Nephron (organoid): ENCODE measurements around the gene SF3B2.
"Not testable (repeated sequence)": the region's sequence is repeated elsewhere in the genome, so short reads cannot be mapped to it uniquely, and the experiment has no call there.

Experiments
- H3K27ac Mint-ChIP-seq, 3 experiments: 2 replicates each; pipeline ENCODE4 v1.8.0; 2020; ENCODE audit warnings: mixed read lengths in 3 of 3, mild to moderate bottlenecking in 2 of 3, moderate library complexity in 1 of 3
- H3K27me3 Mint-ChIP-seq: 2 replicates; pipeline ENCODE4 v1.8.0; 2021; ENCODE audit warnings: low read depth, mild to moderate bottlenecking, moderate library complexity, mixed read lengths
- H3K36me3 Mint-ChIP-seq: 2 replicates; pipeline ENCODE4 v1.8.0; 2020; ENCODE audit warnings: low read depth, mixed read lengths
- H3K4me1 Mint-ChIP-seq: 2 replicates; pipeline ENCODE4 v1.8.0; 2020; ENCODE audit warnings: mixed read lengths
- H3K4me3 Mint-ChIP-seq, 3 experiments: 2 replicates each; pipeline ENCODE4 v1.8.0; 2020; ENCODE audit warnings: mild to moderate bottlenecking in 3 of 3, mixed read lengths in 3 of 3, moderate library complexity in 2 of 3
- H3K9me3 Mint-ChIP-seq: 2 replicates; pipeline ENCODE4 v1.8.0; 2020; ENCODE audit warnings: mixed read lengths
- TF ChIP-seq, protein P1 (sequence below), 3 experiments: fragments of 200-600 bp; sonication (generic); IDR thresholded peaks; one replicate each; pipeline ENCODE4 v1.5.0; 2021; ENCODE audit warnings: antibody characterized with exemption in 3 of 3; ENCODE audit not compliant: unreplicated experiment in 3 of 3

Gene SF3B2

DNA sequence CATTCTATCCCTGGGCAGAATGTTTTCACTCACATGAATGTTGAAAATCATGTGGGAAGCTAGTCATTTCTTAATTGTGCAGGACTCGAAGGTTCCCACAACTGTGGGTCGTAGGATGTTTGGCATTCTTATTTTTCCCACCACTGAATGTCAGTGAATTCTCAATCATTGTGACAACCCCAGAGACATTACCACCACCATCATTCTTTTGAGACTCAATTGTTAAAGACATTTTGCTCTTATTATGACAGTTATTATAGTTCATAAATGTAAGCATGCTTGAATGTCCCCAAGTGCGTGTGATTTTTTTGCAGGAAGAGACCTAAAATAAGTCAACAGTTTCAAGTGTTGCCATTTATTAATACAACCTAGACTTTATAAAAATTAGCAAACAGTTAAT, 36.9 kb downstream of the SF3B2 start:
- Mint-ChIP-seq H3K9me3 (peaks cover 2% of the 10 kb centered on the region), H3K27ac (no peak overlapping the region), H3K4me1 (peaks cover 8% of the 10 kb centered on the region), H3K36me3 (peaks cover 17% of the 10 kb centered on the region), H3K4me3 (no peak overlapping the region), H3K27me3 (no peaks in the 10 kb centered on the region)
- TF ChIP-seq, protein P1, sequence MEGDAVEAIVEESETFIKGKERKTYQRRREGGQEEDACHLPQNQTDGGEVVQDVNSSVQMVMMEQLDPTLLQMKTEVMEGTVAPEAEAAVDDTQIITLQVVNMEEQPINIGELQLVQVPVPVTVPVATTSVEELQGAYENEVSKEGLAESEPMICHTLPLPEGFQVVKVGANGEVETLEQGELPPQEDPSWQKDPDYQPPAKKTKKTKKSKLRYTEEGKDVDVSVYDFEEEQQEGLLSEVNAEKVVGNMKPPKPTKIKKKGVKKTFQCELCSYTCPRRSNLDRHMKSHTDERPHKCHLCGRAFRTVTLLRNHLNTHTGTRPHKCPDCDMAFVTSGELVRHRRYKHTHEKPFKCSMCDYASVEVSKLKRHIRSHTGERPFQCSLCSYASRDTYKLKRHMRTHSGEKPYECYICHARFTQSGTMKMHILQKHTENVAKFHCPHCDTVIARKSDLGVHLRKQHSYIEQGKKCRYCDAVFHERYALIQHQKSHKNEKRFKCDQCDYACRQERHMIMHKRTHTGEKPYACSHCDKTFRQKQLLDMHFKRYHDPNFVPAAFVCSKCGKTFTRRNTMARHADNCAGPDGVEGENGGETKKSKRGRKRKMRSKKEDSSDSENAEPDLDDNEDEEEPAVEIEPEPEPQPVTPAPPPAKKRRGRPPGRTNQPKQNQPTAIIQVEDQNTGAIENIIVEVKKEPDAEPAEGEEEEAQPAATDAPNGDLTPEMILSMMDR (IDR thresholded peaks at IDR 0.05; ENCODE audit: unreplicated experiment in 3 of 3): no peak

DNA sequence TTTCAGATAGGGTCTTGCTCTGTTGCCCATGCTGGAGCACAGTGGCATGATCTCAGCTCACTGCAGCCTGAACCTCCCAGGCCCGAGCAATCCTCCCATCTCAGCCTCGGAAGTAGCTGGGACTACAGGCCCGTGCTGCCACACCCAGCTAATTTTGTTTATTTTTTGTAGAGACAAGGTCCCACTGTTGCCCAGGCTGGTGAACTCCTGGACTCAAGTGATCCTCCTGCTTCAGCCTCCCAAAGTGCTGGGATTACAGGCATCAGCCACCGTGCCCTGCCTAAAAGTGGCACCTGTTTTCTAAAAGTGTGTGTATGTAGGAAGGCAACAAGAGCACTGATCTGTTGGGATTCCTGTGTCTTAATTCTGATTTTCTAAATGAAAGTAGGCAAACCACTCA, 38.1 kb downstream of the SF3B2 start:
- Mint-ChIP-seq H3K4me3 (no peak overlapping the region), H3K9me3 (peaks cover 2% of the 10 kb centered on the region), H3K4me1 (no peaks in the 10 kb centered on the region), H3K27me3 (no peaks in the 10 kb centered on the region), H3K27ac (no peak overlapping the region), H3K36me3 (peaks cover 17% of the 10 kb centered on the region)
- TF ChIP-seq, protein P1 (IDR thresholded peaks at IDR 0.05; ENCODE audit: unreplicated experiment in 3 of 3): no peak

DNA sequence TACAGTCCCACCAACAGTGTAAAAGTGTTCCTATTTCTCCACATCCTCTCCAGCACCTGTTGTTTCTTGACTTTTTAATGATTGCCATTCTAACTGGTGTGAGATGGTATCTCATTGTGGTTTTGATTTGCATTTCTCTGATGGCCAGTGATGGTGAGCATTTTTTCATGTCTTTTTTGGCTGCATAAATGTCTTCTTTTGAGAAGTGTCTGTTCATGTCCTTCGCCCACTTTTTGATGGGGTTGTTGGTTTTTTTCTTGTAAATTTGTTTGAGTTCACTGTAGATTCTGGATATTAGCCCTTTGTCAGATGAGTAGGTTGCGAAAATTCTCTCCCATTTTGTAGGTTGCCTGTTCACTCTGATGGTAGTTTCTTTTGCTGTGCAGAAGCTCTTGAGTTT, 40.0 kb downstream of the SF3B2 start:
- not testable (repeated sequence) for H3K9me3 Mint-ChIP-seq, H3K4me3 Mint-ChIP-seq, H3K4me1 Mint-ChIP-seq, H3K27ac Mint-ChIP-seq, H3K27me3 Mint-ChIP-seq
- peaks cover 17% of the 10 kb centered on the region for H3K36me3 Mint-ChIP-seq

DNA sequence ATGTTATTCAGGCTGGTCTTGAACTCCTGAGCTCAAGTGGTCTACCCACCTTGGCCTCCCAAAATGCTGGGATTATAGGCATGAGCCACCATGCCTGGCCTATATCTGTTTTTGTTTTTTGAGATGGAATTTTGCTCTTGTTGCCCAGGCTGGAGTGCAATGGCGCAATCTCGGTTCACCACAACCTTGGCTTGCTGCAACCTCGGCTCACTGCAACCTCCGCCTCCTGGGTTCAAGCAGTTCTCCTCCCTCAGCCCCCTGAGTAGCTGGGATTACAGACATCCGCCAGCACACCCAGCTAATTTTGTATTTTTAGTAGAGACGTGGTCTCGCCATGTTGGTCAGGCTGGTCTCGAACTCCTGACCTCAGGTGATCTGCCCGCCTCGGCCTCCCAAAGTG, 47.6 kb downstream of the SF3B2 start:
- not testable (repeated sequence) for H3K4me3 Mint-ChIP-seq, H3K27ac Mint-ChIP-seq, H3K36me3 Mint-ChIP-seq, H3K4me1 Mint-ChIP-seq, H3K9me3 Mint-ChIP-seq, H3K27me3 Mint-ChIP-seq

DNA sequence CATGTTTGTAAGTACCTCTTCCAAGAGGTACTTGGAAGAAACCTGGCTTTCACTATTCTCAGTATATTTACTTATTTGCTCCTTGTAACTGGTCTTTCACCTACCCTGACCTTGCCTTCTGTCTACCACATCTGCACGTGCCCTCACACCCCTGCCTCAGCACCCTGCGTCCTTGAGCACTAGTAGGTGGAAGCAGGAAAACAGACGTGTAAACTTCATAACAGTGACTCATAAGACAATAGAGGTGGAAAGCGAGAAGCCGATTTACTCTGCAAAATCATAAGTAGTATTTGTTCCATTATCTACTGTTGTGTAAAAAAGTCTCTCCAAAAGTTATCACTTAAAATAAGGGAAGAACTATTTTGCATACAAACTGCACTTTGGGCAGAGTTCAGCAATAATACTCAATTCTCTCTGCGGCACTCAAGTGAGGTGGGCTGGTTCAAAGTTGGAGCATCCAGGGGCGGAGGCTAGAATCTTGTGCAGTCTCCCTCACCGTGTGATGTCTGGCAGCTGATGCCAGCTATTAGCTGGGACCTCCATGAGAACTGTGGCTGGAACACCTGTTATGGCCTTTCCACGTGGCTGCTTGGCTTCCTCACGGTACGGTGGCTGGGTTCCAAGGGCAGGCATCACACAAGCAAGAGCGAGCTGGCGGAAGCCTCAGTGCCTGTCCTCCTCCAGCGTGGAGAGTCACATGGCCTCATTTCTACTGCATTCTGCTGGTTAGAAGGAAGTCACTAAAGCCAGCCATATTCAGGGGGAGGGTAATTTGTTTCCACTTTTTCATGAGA, 48.3 kb downstream of the SF3B2 start:
- Mint-ChIP-seq H3K27ac (peak overlapping the region in 2 of 3 experiments; percentile 28 to 46), H3K27me3 (no peaks in the 10 kb centered on the region), H3K4me3 (no peak overlapping the region), H3K36me3 (no peaks in the 10 kb centered on the region), H3K9me3 (no peaks in the 10 kb centered on the region), H3K4me1 (peaks cover 7% of the 10 kb centered on the region)
- TF ChIP-seq, protein P1 (IDR thresholded peaks at IDR 0.05; ENCODE audit: unreplicated experiment in 3 of 3): no peak

DNA sequence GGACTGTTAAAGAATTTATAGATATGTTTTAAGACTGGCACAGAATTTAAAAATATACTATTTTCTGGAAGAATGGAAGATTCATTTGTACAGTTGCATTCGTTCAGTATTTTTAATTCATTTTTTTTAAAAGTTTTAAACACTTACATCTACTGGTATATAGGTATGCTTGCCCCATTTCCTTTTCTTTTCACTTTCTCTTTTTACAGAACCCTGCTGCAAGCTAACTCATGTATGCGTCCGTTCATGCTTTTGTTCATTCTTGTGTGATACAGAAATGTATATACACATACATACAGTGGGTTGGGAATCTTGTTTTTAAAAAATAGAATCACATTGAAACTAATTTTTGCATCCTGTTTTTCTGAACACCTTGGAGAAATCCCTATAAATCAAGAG, 48.9 kb downstream of the SF3B2 start:
- Mint-ChIP-seq H3K4me3 (no peak overlapping the region), H3K27me3 (no peaks in the 10 kb centered on the region), H3K4me1 (peaks cover 7% of the 10 kb centered on the region), H3K36me3 (no peaks in the 10 kb centered on the region), H3K9me3 (no peaks in the 10 kb centered on the region), H3K27ac (peak overlapping the region in 2 of 3 experiments; percentile 28 to 46)
- TF ChIP-seq, protein P1 (IDR thresholded peaks at IDR 0.05; ENCODE audit: unreplicated experiment in 3 of 3): no peak

DNA sequence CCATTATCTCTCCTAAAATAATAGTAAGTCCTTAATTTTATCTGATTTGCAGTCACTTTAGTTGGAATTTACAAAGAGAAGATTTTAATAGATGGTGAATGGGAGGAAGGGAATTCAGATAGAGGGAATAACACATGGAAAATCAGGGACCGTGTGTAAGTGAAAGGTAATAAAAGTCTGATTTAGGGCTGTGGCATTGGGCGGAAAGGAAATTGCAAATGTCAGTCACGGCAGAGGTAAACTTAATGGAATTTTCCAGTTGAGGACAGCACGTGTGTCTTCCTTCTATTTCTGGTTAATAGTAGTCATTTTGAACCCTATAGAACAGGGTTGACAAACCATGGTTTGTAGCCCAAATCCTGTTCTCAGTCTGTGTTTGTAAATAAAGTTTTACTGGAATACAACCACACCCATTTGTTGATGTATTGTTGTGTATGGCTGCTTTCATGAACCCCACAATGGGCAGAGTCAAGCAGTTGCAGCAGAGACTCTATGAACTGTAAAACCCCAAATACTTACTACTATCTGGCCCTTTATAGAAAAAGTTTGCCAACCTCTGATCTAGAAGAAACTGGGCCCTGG, 52.0 kb downstream of the SF3B2 start:
- no peaks in the 10 kb centered on the region for H3K27me3 Mint-ChIP-seq
- peaks cover 7% of the 10 kb centered on the region for H3K4me1 Mint-ChIP-seq
- H3K4me3 Mint-ChIP-seq: no peak overlapping the region
- H3K27ac Mint-ChIP-seq: no peak overlapping the region
- no peaks in the 10 kb centered on the region for H3K36me3 Mint-ChIP-seq
- H3K9me3 Mint-ChIP-seq: no peaks in the 10 kb centered on the region
- TF ChIP-seq, protein P1 (IDR thresholded peaks at IDR 0.05; ENCODE audit: unreplicated experiment in 3 of 3): no peak
